ENCODE data around the gene TSPY9.
"Not testable (repeated sequence)": the region's sequence is repeated elsewhere in the genome, so short reads cannot be mapped to it uniquely, and the experiment has no call there.

The TSPY9 gene, protein sequence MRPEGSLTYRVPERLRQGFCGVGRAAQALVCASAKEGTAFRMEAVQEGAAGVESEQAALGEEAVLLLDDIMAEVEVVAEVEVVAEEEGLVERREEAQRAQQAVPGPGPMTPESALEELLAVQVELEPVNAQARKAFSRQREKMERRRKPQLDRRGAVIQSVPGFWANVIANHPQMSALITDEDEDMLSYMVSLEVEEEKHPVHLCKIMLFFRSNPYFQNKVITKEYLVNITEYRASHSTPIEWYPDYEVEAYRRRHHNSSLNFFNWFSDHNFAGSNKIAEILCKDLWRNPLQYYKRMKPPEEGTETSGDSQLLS

DNA sequence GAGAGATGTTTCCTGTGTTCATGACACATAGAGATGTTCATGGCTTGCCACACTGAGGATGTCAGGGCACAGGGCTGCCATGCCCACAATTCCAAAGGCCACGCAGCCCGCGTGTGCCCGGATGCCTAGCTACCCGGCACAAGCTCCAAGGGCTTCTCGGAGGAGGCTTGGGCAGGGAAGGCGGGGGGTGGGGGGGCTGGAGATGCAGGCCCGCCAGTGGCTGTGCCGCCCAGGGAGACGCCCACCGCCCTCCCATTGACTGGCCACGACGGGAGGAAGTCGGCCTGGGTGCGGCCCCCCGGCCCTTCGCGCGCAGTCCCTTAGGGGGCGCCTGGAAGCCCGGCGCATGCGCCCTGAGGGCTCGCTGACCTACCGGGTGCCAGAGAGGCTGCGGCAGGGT, at the start of gene TSPY9:
TSPY9 (plus strand) TSS at position 301 of the 400 bp plus-strand sequence; CDS start at position 347, 46 bp downstream.
- DNase-seq, result not testable (repeated sequence)

DNA sequence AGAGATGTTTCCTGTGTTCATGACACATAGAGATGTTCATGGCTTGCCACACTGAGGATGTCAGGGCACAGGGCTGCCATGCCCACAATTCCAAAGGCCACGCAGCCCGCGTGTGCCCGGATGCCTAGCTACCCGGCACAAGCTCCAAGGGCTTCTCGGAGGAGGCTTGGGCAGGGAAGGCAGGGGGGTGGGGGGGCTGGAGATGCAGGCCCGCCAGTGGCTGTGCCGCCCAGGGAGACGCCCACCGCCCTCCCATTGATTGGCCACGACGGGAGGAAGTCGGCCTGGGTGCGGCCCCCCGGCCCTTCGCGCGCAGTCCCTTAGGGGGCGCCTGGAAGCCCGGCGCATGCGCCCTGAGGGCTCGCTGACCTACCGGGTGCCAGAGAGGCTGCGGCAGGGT, 20.4 kb upstream of the TSPY9 start, which contains the start of gene TSPY1:
TSPY1 (plus strand) TSS at position 301 of the 400 bp plus-strand sequence; CDS start at position 347, 46 bp downstream.
- not testable (repeated sequence) for DNase-seq

DNA sequence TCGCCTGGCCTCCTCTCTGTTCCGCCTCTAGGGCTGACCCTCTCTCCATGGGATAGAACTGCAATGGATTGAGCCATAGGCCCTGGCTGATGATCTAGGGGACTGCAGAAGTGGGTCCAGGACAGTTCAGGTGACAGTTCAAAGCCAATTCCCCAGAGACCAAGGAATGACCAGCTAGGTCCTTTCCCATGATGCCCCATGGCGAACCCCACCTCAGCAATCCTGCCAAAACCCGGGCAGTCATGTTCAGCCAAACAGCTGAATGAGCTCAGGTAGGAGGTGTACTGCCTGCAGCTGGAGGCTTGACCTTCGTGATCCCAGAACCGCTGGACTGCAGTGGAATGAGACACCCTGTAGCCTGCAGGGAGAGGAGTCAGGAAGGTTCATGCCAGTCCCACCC, 17.3 kb downstream of the TSPY9 start:
- DNase-seq, result not testable (repeated sequence)

- DNase-seq, result not testable (repeated sequence)
Observed at GRCh38 chrY:9516287-9516686, 29.2 kb downstream of the TSPY9 start.

DNA sequence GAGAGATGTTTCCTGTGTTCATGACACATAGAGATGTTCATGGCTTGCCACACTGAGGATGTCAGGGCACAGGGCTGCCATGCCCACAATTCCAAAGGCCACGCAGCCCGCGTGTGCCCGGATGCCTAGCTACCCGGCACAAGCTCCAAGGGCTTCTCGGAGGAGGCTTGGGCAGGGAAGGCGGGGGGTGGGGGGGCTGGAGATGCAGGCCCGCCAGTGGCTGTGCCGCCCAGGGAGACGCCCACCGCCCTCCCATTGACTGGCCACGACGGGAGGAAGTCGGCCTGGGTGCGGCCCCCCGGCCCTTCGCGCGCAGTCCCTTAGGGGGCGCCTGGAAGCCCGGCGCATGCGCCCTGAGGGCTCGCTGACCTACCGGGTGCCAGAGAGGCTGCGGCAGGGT, 40.5 kb downstream of the TSPY9 start, which contains the start of gene TSPY10:
TSPY10 (plus strand) TSS at position 301 of the 400 bp plus-strand sequence; CDS start at position 347, 46 bp downstream.
- DNase-seq, result not testable (repeated sequence)

Data from NCI-H2107 (cell line).